Lower lobe of right lung (tissue), 2 donors: Measurements from ENCODE around the gene SMIM32. TPM values are rescaled to one million over a fixed set of nuclear protein-coding genes. Genes with fewer than 3 reads are reported as not detected.

Source experiments
- ATAC-seq, 2 donors: fragments of 200-7000 bp; cut with Tn5 transposase; one replicate each; pipeline ENCODE4 v1.9.1; 2020 to 2022; ENCODE audit warnings: mild to moderate bottlenecking in 2 of 2, moderate library complexity in 2 of 2
- DNase-seq: peaks from one replicate; pipeline ENCODE4 v3.0.0-alpha.2; 2020
- H3K27ac ChIP-seq: fragments of 200-600 bp; one replicate; pipeline ENCODE4 v1.8.0; 2022
- H3K27me3 ChIP-seq: fragments of 200-600 bp; one replicate; pipeline ENCODE4 v1.8.0; 2022; ENCODE audit warnings: low read depth
- H3K36me3 ChIP-seq: fragments of 200-600 bp; one replicate; pipeline ENCODE4 v1.8.0; 2022; ENCODE audit warnings: mild to moderate bottlenecking
- H3K4me1 ChIP-seq: fragments of 200-600 bp; one replicate; pipeline ENCODE4 v1.8.0; 2022
- H3K4me3 ChIP-seq: fragments of 200-600 bp; one replicate; pipeline ENCODE4 v1.8.0; 2022; ENCODE audit warnings: mild to moderate bottlenecking
- H3K9me3 ChIP-seq: fragments of 200-600 bp; one replicate; pipeline ENCODE4 v1.8.0; 2022
- intact Hi-C: fragments of 100-400 bp; cut with DNase I; formaldehyde crosslinking; loops from one replicate; pipeline ENCODE4 v1.11.0; 2022
- total RNA-seq: library from RNA; stranded (reverse); fragmentation: NEBNext Ultra II Directional; extraction: Animal tissue kit (Norgen Biotek cat#: 25700); gene quantifications from one replicate; pipeline ENCODE4 v1.2.1, GENCODE V29; 2021
- TF ChIP-seq, protein P1 (sequence below): fragments of 200-600 bp; IDR thresholded peaks from one replicate; pipeline ENCODE4 v1.8.0; 2022; ENCODE audit warnings: antibody characterized with exemption, mild to moderate bottlenecking
- donor health status: DM: no; HTN: yes; CAD: no; lungs with severe emphysema.

SMIM32 gene
- total RNA-seq, 1 donor from 2014 or later, result not detected

DNA sequence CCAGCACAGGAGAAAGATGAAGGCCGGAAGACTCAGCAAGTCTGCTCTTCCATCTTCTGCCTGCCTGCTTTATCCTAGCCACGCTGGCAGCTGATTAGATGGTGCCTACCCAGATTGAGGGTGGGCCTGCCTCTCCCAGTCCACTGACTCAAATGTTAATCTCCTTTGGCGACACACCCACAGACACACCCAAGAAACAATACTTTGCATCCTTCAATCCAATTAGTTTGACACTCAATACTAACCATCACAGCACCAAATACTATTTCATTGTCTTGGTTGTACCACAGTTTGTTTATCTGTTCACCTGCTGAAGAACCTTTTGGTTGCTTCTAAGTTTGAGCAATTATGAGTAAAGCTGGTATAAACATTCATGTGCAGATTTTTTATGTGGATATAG is 23.7 kb downstream of the SMIM32 start:
- Histone ChIP-seq H3K4me3 (no peak overlapping the region), H3K9me3 (no peaks in the 10 kb centered on the region), H3K36me3 (peaks cover 63% of the 10 kb centered on the region), H3K4me1 (no peaks in the 10 kb centered on the region), H3K27me3 (no peaks in the 10 kb centered on the region), H3K27ac (no peak overlapping the region)
- DNase-seq, result no peak
- ATAC-seq, result no peak
- intact Hi-C loops, result no loop called here
- TF ChIP-seq, protein P1, sequence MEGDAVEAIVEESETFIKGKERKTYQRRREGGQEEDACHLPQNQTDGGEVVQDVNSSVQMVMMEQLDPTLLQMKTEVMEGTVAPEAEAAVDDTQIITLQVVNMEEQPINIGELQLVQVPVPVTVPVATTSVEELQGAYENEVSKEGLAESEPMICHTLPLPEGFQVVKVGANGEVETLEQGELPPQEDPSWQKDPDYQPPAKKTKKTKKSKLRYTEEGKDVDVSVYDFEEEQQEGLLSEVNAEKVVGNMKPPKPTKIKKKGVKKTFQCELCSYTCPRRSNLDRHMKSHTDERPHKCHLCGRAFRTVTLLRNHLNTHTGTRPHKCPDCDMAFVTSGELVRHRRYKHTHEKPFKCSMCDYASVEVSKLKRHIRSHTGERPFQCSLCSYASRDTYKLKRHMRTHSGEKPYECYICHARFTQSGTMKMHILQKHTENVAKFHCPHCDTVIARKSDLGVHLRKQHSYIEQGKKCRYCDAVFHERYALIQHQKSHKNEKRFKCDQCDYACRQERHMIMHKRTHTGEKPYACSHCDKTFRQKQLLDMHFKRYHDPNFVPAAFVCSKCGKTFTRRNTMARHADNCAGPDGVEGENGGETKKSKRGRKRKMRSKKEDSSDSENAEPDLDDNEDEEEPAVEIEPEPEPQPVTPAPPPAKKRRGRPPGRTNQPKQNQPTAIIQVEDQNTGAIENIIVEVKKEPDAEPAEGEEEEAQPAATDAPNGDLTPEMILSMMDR, result no peak

DNA sequence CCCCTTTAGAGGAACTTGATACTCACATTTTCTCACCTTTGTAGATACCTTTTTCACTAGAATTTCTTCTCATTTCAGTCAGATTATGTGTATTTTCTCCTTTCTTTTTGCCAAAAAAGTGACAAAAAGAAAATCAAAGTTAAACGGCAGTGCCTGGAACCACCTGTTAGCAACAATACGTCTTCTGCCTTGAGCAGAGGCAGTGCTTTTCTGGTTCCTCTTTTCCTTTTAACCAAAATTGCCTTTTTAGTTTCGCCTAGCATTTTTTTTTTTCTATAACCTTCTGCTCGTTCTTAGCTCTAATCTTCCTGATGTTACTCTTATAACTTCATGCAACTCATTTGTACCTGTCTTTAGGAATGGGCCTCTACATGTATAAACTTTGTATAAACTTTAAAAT is 26.1 kb downstream of the SMIM32 start:
- intact Hi-C loops, result no loop called here
- no peak overlapping the region for H3K27ac ChIP-seq
- no peaks in the 10 kb centered on the region for H3K27me3 ChIP-seq
- DNase-seq, result no peak
- H3K4me1 ChIP-seq, result no peaks in the 10 kb centered on the region
- H3K36me3 ChIP-seq, result peaks cover 64% of the 10 kb centered on the region
- H3K9me3 ChIP-seq, result no peaks in the 10 kb centered on the region
- H3K4me3 ChIP-seq, result no peak overlapping the region
- TF ChIP-seq, protein P1, result no peak
- ATAC-seq, result no peak

DNA sequence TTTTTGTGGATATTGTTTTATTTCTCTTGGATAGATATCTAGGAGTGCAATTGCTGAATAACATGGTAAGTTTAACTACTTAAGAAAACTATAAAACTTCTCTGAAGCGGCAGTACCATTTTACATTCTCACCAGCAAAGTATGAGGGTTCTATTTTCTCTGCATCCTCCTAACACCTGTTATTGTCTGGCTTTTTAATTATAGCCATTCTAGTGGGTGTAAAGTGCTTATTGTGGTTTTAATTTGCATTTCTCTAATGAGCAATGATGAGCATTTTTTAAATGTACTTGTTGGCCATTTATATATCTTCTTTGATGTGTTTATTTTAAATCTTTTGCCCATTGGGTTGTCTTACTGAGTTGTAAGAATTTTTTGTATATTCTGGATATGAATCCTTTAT is 28.7 kb downstream of the SMIM32 start:
- DNase-seq (no peak), ATAC-seq (no peak)

DNA sequence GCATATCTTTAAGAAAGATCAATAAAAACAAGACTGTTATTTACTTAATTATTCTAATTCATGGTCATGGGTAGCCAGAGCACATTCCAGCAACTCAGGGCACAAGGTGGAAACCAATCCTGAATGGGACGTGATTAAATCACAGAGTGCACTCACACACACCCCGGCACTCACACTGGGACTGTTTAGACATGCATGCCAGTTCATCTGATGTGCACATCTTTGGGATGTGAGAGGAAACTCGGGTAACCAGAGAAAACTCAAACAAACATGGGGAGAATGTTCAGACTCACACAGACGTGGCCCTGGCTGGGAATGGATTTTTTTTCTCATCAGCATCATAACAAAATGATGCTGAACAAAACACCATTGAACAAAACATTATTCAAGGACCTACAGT is 31.0 kb downstream of the SMIM32 start:
- DNase-seq (no peak), ATAC-seq (no peak)
- Histone ChIP-seq H3K4me3 (no peak overlapping the region), H3K27me3 (no peaks in the 10 kb centered on the region), H3K36me3 (peaks cover 47% of the 10 kb centered on the region), H3K27ac (no peak overlapping the region), H3K4me1 (peaks cover 10% of the 10 kb centered on the region), H3K9me3 (no peaks in the 10 kb centered on the region)
- TF ChIP-seq, protein P1, result no peak
- intact Hi-C loops, result no loop called here

More for the DNA sequence above, 28.7 kb downstream of the SMIM32 start:
- intact Hi-C loops, result no loop called here
- Histone ChIP-seq H3K4me3 (no peak overlapping the region), H3K27me3 (no peaks in the 10 kb centered on the region), H3K27ac (no peak overlapping the region), H3K36me3 (peaks cover 67% of the 10 kb centered on the region), H3K9me3 (no peaks in the 10 kb centered on the region), H3K4me1 (peaks cover 4% of the 10 kb centered on the region)
- TF ChIP-seq, protein P1, result no peak

DNA sequence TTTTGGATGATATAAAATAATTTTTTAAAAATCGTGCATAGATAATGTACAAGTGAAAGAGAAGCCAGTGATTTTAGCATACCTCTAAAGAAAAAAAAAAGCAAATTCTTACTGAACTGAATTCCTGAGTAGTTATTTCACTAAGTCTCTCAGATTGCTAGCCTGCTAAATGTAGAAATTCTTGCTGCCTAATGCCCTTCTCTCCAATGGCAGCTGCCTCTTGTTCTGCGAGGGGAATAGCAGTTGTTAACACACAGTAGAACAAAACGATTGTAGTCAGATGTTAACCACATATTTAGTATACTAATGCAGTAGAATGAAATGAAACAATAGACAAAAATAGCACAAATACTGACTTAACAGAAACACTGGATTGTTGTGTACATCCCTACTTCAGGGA is 33.5 kb downstream of the SMIM32 start:
- ATAC-seq (no peak), DNase-seq (no peak)
- TF ChIP-seq, protein P1, result no peak
- no peaks in the 10 kb centered on the region for H3K27me3 ChIP-seq
- intact Hi-C loops, result no loop called here
- H3K27ac ChIP-seq, result no peak overlapping the region
- H3K36me3 ChIP-seq, result peaks cover 63% of the 10 kb centered on the region
- no peaks in the 10 kb centered on the region for H3K9me3 ChIP-seq
- no peak overlapping the region for H3K4me3 ChIP-seq
- H3K4me1 ChIP-seq, result peaks cover 10% of the 10 kb centered on the region

DNA sequence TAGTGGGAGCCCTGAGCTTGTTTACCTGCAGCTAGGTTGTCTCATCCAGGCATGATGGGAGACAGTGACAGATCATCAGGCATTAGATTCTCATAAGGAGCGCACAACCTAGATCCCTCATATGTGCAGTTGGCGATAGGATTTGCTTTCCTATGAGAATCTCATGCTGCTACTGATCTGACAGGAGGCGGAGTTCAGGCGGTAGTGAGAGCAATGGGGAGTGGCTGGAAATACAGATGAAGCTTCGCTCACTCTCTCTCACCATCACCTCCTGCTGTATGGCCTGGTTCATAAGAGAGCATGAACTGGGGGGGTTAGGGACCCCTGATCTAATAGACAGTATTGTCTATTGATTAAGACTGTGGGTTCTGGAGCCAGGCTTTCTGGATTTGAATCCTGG is 35.4 kb downstream of the SMIM32 start:
- intact Hi-C loops, result no loop called here
- peaks cover 10% of the 10 kb centered on the region for H3K4me1 ChIP-seq
- no peaks in the 10 kb centered on the region for H3K27me3 ChIP-seq
- TF ChIP-seq, protein P1, result no peak
- ATAC-seq (no peak), DNase-seq (no peak)
- H3K36me3 ChIP-seq, result peaks cover 55% of the 10 kb centered on the region
- H3K4me3 ChIP-seq, result no peak overlapping the region
- no peak overlapping the region for H3K27ac ChIP-seq
- no peaks in the 10 kb centered on the region for H3K9me3 ChIP-seq
